ENCODE data around the gene KCNG4. TPM values are rescaled to one million over a fixed set of nuclear protein-coding genes. Genes with fewer than 3 reads are reported as not detected.
"Not testable (repeated sequence)": the region's sequence is repeated elsewhere in the genome, so short reads cannot be mapped to it uniquely, and the experiment has no call there.

Gene KCNG4
- polyA plus RNA-seq, 2 donors, result not detected

DNA sequence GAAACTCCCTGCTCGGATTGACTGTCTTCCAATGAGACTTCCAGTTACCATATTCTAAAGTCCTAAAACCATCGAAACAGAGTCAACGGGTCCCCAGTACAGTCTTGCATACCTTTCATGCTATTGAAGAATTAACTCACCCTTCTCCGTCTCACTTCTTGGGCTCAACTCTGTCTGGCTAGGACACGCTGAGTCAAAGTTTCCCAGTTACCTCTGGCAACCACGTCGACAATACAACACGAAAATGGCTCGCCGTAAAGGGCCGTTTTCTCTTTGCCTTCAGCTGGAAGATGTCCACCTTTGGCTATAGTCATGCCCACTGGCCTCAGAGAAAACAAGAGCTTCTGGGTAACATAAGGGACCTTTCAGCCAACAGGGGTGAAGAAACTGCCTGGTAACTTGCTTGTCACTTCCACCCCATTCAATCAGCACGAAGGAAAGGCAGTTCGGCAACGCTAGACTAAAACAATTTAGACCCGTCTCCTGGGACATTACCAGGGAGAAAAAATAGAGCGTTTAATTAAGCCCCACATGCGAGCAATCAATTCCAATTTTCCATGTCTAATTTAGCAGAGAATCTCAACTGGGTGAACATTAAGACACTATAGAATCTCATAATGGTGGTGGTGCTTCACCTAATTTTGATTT is 21.5 kb downstream of the KCNG4 start:
- Histone ChIP-seq H3K27ac (ENCODE audit: low read depth in 2 of 2, low read length in 1 of 2) (no peak overlapping the region), H3K4me1 (ENCODE audit: control insufficient read depth in 2 of 2, insufficient read depth in 2 of 2, low read length in 1 of 2) (no peaks in the 10 kb centered on the region), H3K4me3 (ENCODE audit: low read depth in 1 of 2, low read length in 2 of 2) (no peak overlapping the region), H3K36me3 (ENCODE audit: control insufficient read depth in 2 of 2, insufficient read depth in 2 of 2, low read length in 1 of 2) (no peaks in the 10 kb centered on the region), H3K27me3 (ENCODE audit: control insufficient read depth in 1 of 2, insufficient read depth in 2 of 2, low read length in 2 of 2) (no peaks in the 10 kb centered on the region), H3K9me3 (ENCODE audit: control insufficient read depth in 2 of 2, insufficient read depth in 1 of 2, low read depth in 1 of 2, low read length in 1 of 2) (no peaks in the 10 kb centered on the region)
- 79 to 80% methylated on average over 17 of the region's 17 CpGs for WGBS, 2 donors

- not testable (repeated sequence) for H3K36me3 ChIP-seq (ENCODE audit: control insufficient read depth in 2 of 2, insufficient read depth in 2 of 2, low read length in 1 of 2); H3K4me1 ChIP-seq (ENCODE audit: control insufficient read depth in 2 of 2, insufficient read depth in 2 of 2, low read length in 1 of 2); H3K27me3 ChIP-seq (ENCODE audit: control insufficient read depth in 1 of 2, insufficient read depth in 2 of 2, low read length in 2 of 2); H3K27ac ChIP-seq (ENCODE audit: low read depth in 2 of 2, low read length in 1 of 2); H3K9me3 ChIP-seq (ENCODE audit: control insufficient read depth in 2 of 2, insufficient read depth in 1 of 2, low read depth in 1 of 2, low read length in 1 of 2); H3K4me3 ChIP-seq (ENCODE audit: low read depth in 1 of 2, low read length in 2 of 2)
- WGBS, 2 donors, result 84 to 87% methylated on average over 3 of the region's 3 CpGs
These were observed 23.7 kb downstream of the KCNG4 start for GRCh38 chr16:84216144-84216543.

GRCh38 chr16:84215531-84215930 is 24.3 kb downstream of the KCNG4 start:
- WGBS, 2 donors, result 87 to 91% methylated on average over 5 of the region's 5 CpGs
- Histone ChIP-seq H3K9me3 (ENCODE audit: control insufficient read depth in 2 of 2, insufficient read depth in 1 of 2, low read depth in 1 of 2, low read length in 1 of 2) (no peaks in the 10 kb centered on the region), H3K4me1 (ENCODE audit: control insufficient read depth in 2 of 2, insufficient read depth in 2 of 2, low read length in 1 of 2) (no peaks in the 10 kb centered on the region), H3K27me3 (ENCODE audit: control insufficient read depth in 1 of 2, insufficient read depth in 2 of 2, low read length in 2 of 2) (no peaks in the 10 kb centered on the region), H3K27ac (ENCODE audit: low read depth in 2 of 2, low read length in 1 of 2) (no peak overlapping the region), H3K36me3 (ENCODE audit: control insufficient read depth in 2 of 2, insufficient read depth in 2 of 2, low read length in 1 of 2) (no peaks in the 10 kb centered on the region), H3K4me3 (ENCODE audit: low read depth in 1 of 2, low read length in 2 of 2) (no peak overlapping the region)

DNA sequence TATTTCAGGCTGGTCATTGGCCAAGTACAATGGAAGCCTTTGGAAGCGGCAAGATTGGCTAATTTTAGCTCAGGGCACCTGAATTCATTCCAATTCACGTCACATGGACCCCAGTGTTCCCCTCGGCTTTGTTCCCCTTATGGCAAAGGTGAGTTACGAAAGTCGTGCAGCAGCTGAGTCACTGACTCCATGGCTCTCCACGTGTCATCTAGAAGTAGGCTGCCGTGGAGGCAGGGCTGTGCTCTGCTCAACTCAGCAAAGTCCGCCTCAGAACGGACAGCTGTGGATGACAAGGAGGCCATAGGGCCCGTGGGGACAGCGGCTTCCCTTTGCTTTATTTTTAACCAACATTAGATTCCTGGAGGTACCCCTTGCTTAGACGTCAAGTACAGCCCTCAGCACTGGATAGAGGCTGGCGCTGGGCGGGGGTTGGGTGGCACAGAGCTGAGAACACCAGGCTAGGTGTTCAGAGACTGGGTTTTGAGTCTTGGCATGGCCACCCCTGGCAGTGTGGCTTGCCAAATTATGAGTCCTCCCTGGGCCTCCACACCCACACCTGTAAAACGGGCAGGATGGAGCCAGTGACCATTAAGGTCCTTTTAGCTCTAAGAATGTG is 25.3 kb downstream of the KCNG4 start:
- H3K27me3 ChIP-seq (ENCODE audit: control insufficient read depth in 1 of 2, insufficient read depth in 2 of 2, low read length in 2 of 2), result no peaks in the 10 kb centered on the region
- no peaks in the 10 kb centered on the region for H3K9me3 ChIP-seq (ENCODE audit: control insufficient read depth in 2 of 2, insufficient read depth in 1 of 2, low read depth in 1 of 2, low read length in 1 of 2)
- no peaks in the 10 kb centered on the region for H3K36me3 ChIP-seq (ENCODE audit: control insufficient read depth in 2 of 2, insufficient read depth in 2 of 2, low read length in 1 of 2)
- no peak overlapping the region for H3K27ac ChIP-seq (ENCODE audit: low read depth in 2 of 2, low read length in 1 of 2)
- no peak overlapping the region for H3K4me3 ChIP-seq (ENCODE audit: low read depth in 1 of 2, low read length in 2 of 2)
- 80 to 84% methylated on average over 15 of the region's 15 CpGs for WGBS, 2 donors
- H3K4me1 ChIP-seq (ENCODE audit: control insufficient read depth in 2 of 2, insufficient read depth in 2 of 2, low read length in 1 of 2), result no peaks in the 10 kb centered on the region

GRCh38 chr16:84212631-84213030 is 27.2 kb downstream of the KCNG4 start:
- 75 to 85% methylated on average over 4 of the region's 4 CpGs for WGBS, 2 donors
- no peak overlapping the region for H3K27ac ChIP-seq (ENCODE audit: low read depth in 2 of 2, low read length in 1 of 2)

GRCh38 chr16:84212154-84212553 is 27.7 kb downstream of the KCNG4 start:
- H3K4me1 ChIP-seq (ENCODE audit: control insufficient read depth in 2 of 2, insufficient read depth in 2 of 2, low read length in 1 of 2), result no peaks in the 10 kb centered on the region
- 50 to 54% methylated on average over 4 of the region's 4 CpGs for WGBS, 2 donors

More at GRCh38 chr16:84212631-84213030, 27.2 kb downstream of the KCNG4 start:
- Histone ChIP-seq H3K27me3 (ENCODE audit: control insufficient read depth in 1 of 2, insufficient read depth in 2 of 2, low read length in 2 of 2) (no peaks in the 10 kb centered on the region), H3K4me1 (ENCODE audit: control insufficient read depth in 2 of 2, insufficient read depth in 2 of 2, low read length in 1 of 2) (no peaks in the 10 kb centered on the region), H3K36me3 (ENCODE audit: control insufficient read depth in 2 of 2, insufficient read depth in 2 of 2, low read length in 1 of 2) (no peaks in the 10 kb centered on the region), H3K9me3 (ENCODE audit: control insufficient read depth in 2 of 2, insufficient read depth in 1 of 2, low read depth in 1 of 2, low read length in 1 of 2) (peaks cover 0 to 2% of the 10 kb centered on the region in 2 donors), H3K4me3 (ENCODE audit: low read depth in 1 of 2, low read length in 2 of 2) (no peak overlapping the region)

DNA sequence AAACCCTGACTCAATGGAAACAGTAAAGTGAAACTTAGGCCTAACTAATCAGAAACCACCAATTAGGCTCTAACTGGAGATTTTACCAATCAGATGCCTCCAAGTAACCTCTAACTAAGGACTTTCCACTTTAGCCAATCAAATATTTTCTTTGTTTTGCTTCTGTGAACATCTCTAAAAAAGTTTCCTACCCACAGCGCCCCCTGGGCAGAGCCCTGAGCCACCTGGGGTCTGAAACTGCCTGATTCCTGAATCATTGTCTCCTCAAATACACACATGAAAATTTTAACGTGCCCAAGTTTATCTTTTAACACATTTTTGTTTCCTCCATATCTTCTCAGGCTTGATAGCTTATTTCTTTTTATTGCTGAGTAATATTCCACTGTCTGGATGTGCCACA is 29.8 kb downstream of the KCNG4 start:
- Histone ChIP-seq H3K4me3 (ENCODE audit: low read depth in 1 of 2, low read length in 2 of 2) (no peak overlapping the region), H3K9me3 (ENCODE audit: control insufficient read depth in 2 of 2, insufficient read depth in 1 of 2, low read depth in 1 of 2, low read length in 1 of 2) (peaks cover 0 to 2% of the 10 kb centered on the region in 2 donors), H3K27me3 (ENCODE audit: control insufficient read depth in 1 of 2, insufficient read depth in 2 of 2, low read length in 2 of 2) (no peaks in the 10 kb centered on the region), H3K4me1 (ENCODE audit: control insufficient read depth in 2 of 2, insufficient read depth in 2 of 2, low read length in 1 of 2) (no peaks in the 10 kb centered on the region), H3K27ac (ENCODE audit: low read depth in 2 of 2, low read length in 1 of 2) (no peak overlapping the region), H3K36me3 (ENCODE audit: control insufficient read depth in 2 of 2, insufficient read depth in 2 of 2, low read length in 1 of 2) (no peaks in the 10 kb centered on the region)
- WGBS, 2 donors, result 70 to 80% methylated on average over 2 of the region's 2 CpGs

More at GRCh38 chr16:84212154-84212553, 27.7 kb downstream of the KCNG4 start:
- H3K36me3 ChIP-seq (ENCODE audit: control insufficient read depth in 2 of 2, insufficient read depth in 2 of 2, low read length in 1 of 2), result no peaks in the 10 kb centered on the region
- H3K27ac ChIP-seq (ENCODE audit: low read depth in 2 of 2, low read length in 1 of 2), result no peak overlapping the region
- H3K4me3 ChIP-seq (ENCODE audit: low read depth in 1 of 2, low read length in 2 of 2), result no peak overlapping the region
- peaks cover 0 to 2% of the 10 kb centered on the region in 2 donors for H3K9me3 ChIP-seq (ENCODE audit: control insufficient read depth in 2 of 2, insufficient read depth in 1 of 2, low read depth in 1 of 2, low read length in 1 of 2)
- H3K27me3 ChIP-seq (ENCODE audit: control insufficient read depth in 1 of 2, insufficient read depth in 2 of 2, low read length in 2 of 2), result no peaks in the 10 kb centered on the region

- H3K9me3 ChIP-seq (ENCODE audit: control insufficient read depth in 2 of 2, insufficient read depth in 1 of 2, low read depth in 1 of 2, low read length in 1 of 2), result peaks cover 0 to 2% of the 10 kb centered on the region in 2 donors
- H3K4me1 ChIP-seq (ENCODE audit: control insufficient read depth in 2 of 2, insufficient read depth in 2 of 2, low read length in 1 of 2), result no peaks in the 10 kb centered on the region
- no peaks in the 10 kb centered on the region for H3K27me3 ChIP-seq (ENCODE audit: control insufficient read depth in 1 of 2, insufficient read depth in 2 of 2, low read length in 2 of 2)
- H3K36me3 ChIP-seq (ENCODE audit: control insufficient read depth in 2 of 2, insufficient read depth in 2 of 2, low read length in 1 of 2), result no peaks in the 10 kb centered on the region
- H3K4me3 ChIP-seq (ENCODE audit: low read depth in 1 of 2, low read length in 2 of 2), result no peak overlapping the region
- H3K27ac ChIP-seq (ENCODE audit: low read depth in 2 of 2, low read length in 1 of 2), result no peak overlapping the region
- WGBS, 2 donors, result 70 to 78% methylated on average over 8 of the region's 8 CpGs
These were observed 31.9 kb downstream of the KCNG4 start for GRCh38 chr16:84207879-84208278.

DNA sequence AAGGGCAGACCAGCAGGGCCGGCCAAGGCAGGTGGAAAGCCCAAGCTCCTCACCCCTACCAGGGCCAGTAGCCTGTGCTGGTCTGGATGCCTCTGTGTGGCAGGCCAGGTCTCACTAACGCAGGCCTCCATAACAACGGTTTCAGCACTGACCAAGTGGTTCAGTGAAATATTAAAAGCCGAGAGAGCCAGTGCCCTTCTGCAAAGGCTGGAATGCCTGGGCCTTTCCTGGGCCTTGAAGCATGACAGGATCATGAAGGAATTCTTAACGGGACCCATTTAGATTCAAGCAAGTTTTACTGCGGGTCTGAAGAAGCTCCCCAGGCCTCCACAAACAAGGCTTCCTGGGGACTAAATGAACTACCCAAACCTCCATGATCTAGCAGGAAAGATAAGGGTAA is 32.6 kb downstream of the KCNG4 start:
- Histone ChIP-seq H3K9me3 (ENCODE audit: control insufficient read depth in 2 of 2, insufficient read depth in 1 of 2, low read depth in 1 of 2, low read length in 1 of 2) (peaks cover 0 to 2% of the 10 kb centered on the region in 2 donors), H3K4me1 (ENCODE audit: control insufficient read depth in 2 of 2, insufficient read depth in 2 of 2, low read length in 1 of 2) (no peaks in the 10 kb centered on the region), H3K27me3 (ENCODE audit: control insufficient read depth in 1 of 2, insufficient read depth in 2 of 2, low read length in 2 of 2) (no peaks in the 10 kb centered on the region), H3K27ac (ENCODE audit: low read depth in 2 of 2, low read length in 1 of 2) (no peak overlapping the region), H3K36me3 (ENCODE audit: control insufficient read depth in 2 of 2, insufficient read depth in 2 of 2, low read length in 1 of 2) (no peaks in the 10 kb centered on the region), H3K4me3 (ENCODE audit: low read depth in 1 of 2, low read length in 2 of 2) (no peak overlapping the region)
- 72 to 81% methylated on average over 6 of the region's 6 CpGs for WGBS, 2 donors

Measured in esophagus (tissue), 2 donors.